ENCODE results near the gene DKK3. TPM values are rescaled to one million over a fixed set of nuclear protein-coding genes. Genes with fewer than 3 reads are reported as not detected.

The DKK3 gene
- total and polyA plus RNA-seq, 2 experiments from 2014 or later: 16.8 to 31.1 TPM

DNA sequence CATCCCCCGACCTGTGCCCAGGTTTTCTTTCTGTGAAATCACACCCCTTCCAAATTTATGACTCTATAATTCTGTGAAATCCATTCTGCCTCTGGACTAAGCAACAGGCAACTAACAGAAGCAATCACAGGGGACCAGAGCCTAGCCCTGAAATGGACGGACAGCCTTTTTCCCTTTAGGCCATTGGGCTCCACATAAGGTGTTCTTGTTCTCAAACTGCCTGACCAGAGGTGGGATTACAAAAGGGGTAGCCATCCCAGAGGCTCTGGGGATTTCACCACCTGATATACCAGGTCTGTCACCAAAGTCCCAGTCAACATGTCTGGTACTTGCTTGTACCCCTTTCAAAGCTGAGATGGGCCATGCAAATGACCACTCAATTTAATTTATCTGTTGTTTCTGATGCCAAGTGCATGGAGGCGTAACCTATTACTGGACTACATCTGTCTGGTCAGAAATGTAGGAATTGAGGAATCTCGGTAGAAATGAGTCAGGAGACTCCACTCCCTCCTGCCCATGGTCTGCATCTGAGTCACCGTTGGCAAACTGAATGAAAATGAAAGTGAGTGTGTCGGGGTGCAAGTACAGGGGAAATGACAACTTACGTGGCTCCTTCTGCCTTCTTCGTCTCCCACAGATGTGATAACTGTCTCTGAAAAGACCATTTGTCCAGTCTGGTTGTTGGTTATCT, 10.2 kb downstream of the DKK3 start:
- H3K36me3 Mint-ChIP-seq (ENCODE audit: low read depth): peaks cover 7% of the 10 kb centered on the region; the same call in 2 of the 3 replicates
- TF ChIP-seq, protein P1, sequence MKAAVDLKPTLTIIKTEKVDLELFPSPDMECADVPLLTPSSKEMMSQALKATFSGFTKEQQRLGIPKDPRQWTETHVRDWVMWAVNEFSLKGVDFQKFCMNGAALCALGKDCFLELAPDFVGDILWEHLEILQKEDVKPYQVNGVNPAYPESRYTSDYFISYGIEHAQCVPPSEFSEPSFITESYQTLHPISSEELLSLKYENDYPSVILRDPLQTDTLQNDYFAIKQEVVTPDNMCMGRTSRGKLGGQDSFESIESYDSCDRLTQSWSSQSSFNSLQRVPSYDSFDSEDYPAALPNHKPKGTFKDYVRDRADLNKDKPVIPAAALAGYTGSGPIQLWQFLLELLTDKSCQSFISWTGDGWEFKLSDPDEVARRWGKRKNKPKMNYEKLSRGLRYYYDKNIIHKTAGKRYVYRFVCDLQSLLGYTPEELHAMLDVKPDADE (IDR thresholded peaks at IDR 0.05): no peak
- TF ChIP-seq ZNF331 (CRISPR knock-in tag; IDR thresholded peaks at IDR 0.05; ENCODE audit: low read depth) (no peak), EZH2 (IDR thresholded peaks at IDR 0.05; ENCODE audit: low read depth, unreplicated experiment) (no peak), ZNF114 (CRISPR knock-in tag; IDR thresholded peaks at IDR 0.05) (no peak), STAT1 (IDR thresholded peaks at IDR 0.05; ENCODE audit: unreplicated experiment) (no peak)
- TF ChIP-seq, protein P2, sequence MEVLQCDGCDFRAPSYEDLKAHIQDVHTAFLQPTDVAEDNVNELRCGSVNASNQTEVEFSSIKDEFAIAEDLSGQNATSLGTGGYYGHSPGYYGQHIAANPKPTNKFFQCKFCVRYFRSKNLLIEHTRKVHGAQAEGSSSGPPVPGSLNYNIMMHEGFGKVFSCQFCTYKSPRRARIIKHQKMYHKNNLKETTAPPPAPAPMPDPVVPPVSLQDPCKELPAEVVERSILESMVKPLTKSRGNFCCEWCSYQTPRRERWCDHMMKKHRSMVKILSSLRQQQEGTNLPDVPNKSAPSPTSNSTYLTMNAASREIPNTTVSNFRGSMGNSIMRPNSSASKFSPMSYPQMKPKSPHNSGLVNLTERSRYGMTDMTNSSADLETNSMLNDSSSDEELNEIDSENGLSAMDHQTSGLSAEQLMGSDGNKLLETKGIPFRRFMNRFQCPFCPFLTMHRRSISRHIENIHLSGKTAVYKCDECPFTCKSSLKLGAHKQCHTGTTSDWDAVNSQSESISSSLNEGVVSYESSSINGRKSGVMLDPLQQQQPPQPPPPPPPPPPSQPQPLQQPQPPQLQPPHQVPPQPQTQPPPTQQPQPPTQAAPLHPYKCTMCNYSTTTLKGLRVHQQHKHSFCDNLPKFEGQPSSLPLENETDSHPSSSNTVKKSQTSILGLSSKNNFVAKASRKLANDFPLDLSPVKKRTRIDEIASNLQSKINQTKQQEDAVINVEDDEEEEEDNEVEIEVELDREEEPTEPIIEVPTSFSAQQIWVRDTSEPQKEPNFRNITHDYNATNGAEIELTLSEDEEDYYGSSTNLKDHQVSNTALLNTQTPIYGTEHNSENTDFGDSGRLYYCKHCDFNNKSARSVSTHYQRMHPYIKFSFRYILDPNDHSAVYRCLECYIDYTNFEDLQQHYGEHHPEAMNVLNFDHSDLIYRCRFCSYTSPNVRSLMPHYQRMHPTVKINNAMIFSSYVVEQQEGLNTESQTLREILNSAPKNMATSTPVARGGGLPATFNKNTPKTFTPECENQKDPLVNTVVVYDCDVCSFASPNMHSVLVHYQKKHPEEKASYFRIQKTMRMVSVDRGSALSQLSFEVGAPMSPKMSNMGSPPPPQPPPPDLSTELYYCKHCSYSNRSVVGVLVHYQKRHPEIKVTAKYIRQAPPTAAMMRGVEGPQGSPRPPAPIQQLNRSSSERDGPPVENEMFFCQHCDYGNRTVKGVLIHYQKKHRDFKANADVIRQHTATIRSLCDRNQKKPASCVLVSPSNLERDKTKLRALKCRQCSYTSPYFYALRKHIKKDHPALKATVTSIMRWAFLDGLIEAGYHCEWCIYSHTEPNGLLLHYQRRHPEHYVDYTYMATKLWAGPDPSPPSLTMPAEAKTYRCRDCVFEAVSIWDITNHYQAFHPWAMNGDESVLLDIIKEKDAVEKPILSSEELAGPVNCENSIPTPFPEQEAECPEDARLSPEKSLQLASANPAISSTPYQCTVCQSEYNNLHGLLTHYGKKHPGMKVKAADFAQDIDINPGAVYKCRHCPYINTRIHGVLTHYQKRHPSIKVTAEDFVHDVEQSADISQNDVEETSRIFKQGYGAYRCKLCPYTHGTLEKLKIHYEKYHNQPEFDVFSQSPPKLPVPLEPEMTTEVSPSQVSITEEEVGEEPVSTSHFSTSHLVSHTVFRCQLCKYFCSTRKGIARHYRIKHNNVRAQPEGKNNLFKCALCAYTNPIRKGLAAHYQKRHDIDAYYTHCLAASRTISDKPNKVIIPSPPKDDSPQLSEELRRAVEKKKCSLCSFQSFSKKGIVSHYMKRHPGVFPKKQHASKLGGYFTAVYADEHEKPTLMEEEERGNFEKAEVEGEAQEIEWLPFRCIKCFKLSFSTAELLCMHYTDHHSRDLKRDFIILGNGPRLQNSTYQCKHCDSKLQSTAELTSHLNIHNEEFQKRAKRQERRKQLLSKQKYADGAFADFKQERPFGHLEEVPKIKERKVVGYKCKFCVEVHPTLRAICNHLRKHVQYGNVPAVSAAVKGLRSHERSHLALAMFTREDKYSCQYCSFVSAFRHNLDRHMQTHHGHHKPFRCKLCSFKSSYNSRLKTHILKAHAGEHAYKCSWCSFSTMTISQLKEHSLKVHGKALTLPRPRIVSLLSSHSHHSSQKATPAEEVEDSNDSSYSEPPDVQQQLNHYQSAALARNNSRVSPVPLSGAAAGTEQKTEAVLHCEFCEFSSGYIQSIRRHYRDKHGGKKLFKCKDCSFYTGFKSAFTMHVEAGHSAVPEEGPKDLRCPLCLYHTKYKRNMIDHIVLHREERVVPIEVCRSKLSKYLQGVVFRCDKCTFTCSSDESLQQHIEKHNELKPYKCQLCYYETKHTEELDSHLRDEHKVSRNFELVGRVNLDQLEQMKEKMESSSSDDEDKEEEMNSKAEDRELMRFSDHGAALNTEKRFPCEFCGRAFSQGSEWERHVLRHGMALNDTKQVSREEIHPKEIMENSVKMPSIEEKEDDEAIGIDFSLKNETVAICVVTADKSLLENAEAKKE (CRISPR knock-in tag; IDR thresholded peaks at IDR 0.05): no peak
- H3K4me3 Mint-ChIP-seq: no peak overlapping the region
- Histone ChIP-seq H3K4me2 (no peak overlapping the region), H3K79me2 (replicated peaks; ENCODE audit: insufficient read depth) (no peaks in the 10 kb centered on the region), H3K27ac (ENCODE audit: low read depth) (no peak overlapping the region), H3K36me3 (ENCODE audit: insufficient read depth) (peaks cover 7% of the 10 kb centered on the region), H3K27me3 (ENCODE audit: insufficient read depth) (no peaks in the 10 kb centered on the region), H2AFZ (no peak overlapping the region), H4K20me1 (replicated peaks; ENCODE audit: insufficient read depth) (peaks cover 4% of the 10 kb centered on the region), H3K9me2 (ENCODE audit: insufficient read depth) (no peaks in the 10 kb centered on the region), H3F3A (replicated peaks; ENCODE audit: low read depth) (no peaks in the 10 kb centered on the region), H3K4me3 (no peak overlapping the region), H3K4me1 (ENCODE audit: insufficient read depth) (no peaks in the 10 kb centered on the region)
- no peaks in the 10 kb centered on the region for H3K27me3 Mint-ChIP-seq (ENCODE audit: insufficient read depth, low read depth, poor library complexity)
- DNase-seq (ENCODE audit: low spot score): no peak
- no peak for ATAC-seq
- no peaks in the 10 kb centered on the region for H3K9me3 Mint-ChIP-seq
- no peak overlapping the region; the same call in 1 of the 2 replicates for H3K27ac Mint-ChIP-seq
- no peaks in the 10 kb centered on the region; the same call in 2 of the 3 replicates for H3K4me1 Mint-ChIP-seq
